Activated T-cell treated with anti-CD3 and anti-CD28 coated beads for 24 hours (primary cell): ENCODE measurements around the gene ABHD17A.
A peak's percentile ranks its signal among the peaks of the same experiment; 100 is the strongest.

ENCODE experiments used
- DNase-seq: peaks from one replicate; pipeline ENCODE4 v3.0.0-alpha.2; 2020; ENCODE audit warnings: low read depth

The ABHD17A gene

DNA sequence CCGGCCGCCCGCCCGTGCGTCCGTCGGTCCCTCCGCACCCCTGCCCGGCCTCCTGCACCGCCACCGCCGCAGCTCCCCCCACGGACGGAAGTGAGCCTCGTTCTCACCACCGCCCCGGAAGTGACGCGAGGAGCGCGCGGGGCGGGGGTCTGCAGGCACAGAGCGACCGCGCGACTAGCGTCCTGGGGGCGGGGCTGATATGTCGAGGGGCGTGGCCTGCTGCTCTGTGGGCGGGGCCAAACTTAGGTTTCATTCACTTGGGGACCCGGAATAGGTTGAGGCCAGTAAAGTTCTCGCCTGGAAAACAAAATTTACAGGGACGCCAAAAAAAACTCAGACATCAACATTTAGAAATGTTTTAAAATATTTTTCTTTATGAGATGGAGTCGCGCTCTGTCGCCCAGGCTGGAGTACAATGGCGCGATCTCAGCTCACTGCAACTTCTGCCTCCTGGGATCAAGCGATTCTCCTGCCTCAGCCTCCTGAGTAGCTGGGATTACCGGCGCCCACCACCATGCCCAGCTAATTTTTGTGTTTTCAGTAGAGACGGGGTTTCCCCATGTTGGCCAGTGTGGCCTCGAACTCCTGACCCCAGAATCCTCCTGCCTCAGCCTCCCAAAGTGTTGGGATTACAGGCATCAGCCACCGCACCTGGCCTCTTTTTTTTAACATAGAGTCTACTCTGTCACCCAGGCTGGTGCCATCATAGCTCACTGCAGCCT is at the start of gene ABHD17A:
Gene ABHD17A, minus strand, starts transcription at position 99 of the 722 bp plus-strand sequence. CDS start 3,930 bp downstream, outside the sequence.
- DNase-seq: peak; percentile 93

DNA sequence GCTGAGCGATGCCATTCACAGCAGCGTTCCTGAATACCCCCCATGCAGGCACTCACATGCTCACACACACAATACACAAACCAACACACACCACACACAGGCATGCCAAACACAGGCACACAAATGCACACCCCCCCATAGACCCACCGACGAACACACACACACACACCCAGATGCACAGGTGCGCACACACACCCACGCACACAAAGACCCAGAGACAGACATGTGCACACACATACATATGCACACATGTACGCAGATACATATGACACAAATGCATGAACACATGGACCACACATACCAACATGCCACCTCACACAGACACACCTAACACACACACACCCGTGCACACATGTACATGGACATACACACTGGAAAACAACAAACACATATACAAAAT is 48.6 kb upstream of the ABHD17A start:
- DNase-seq: no peak

DNA sequence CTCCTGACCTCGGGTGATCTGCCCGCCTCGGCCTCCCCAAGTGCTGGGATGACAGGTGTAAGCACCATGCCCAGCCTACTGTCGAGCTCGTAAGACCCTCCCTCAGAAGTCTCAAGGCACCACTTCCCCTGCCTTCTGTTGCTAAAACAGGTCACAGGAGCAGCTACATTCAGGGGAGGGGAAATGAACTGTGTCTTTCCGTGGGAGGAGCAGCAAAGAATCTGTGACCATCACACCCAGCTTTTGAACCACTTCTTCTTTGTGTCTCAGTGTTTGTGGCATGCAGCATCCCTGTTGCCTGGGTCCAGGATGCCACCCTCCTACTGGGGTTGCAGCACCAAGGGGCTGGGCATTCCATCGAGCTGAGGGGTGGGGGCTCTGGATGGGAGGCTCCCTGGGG is 47.9 kb upstream of the ABHD17A start:
- DNase-seq: no peak

DNA sequence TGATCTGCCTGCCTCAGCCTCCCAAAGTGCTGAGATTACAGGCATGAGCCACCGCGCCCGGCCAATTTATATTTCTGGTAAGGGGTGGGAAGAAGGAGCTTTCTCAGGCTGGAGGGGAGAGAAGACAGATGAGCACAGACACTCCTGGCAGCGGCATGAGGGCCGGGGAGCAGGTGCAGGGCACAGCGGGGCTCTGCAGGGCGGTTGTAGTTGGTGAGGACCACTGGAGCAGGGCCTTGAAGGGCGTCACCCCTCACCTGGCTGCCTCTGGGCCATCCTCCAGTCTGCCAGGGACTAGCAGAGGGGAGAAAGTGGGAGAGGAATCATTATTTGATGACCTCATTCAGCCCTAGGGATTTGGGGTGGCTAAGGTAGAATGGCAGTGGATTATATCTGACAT is 47.1 kb upstream of the ABHD17A start:
- DNase-seq: no peak

DNA sequence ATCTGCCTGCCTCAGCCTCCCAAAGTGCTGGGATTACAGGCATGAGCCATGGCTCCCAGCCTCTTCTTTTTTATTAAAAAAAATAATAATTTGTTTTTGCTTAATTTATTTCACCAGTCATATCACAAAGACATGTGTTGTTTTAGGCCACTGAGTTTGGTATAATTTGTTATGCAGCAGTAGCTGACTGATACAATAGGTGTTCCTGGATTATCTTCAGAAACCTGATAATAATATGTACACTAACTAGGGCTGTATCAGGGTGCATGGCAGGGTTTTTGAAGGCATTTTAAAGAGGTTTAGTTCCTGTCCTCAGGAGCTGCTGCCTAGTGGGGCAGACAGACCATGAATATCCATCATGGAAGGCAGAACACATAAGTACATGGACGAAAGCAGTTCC is 46.1 kb upstream of the ABHD17A start:
- DNase-seq: no peak

DNA sequence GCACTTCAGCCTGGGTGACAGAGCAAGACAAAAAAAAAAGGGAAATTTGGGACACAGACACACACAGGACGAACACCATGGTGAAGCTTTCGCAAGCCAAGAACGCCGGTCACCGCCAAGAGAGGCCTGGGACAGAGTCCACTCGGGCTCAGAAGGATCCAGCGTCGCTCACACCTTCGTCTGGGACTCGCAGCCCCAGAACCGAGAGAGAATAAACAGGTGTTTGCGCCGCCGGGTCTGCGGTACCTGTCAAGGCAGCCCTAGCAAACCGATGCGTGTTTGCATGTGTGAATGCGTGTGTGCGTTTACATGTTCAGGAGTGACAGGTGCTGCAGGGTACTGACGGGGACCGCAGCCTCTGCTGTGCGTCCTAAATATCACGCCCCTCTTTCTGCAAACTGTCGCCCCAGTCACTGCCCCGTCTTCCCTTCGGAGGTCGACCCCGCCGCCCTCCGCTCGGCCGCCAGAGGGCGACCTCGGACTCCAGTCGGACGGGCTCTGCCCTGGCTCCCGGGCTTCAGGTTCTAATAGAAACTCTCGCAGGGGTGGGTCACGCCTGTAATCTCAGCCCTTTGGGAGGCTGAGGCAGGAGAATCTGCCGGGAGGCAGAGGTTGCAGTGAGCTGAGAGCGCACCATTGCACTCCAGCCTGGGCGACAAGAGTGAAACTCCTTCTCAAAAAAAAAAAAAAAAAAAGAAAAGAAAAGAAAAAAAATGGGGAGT is 43.9 kb upstream of the ABHD17A start:
- DNase-seq: peak; percentile 68

DNA sequence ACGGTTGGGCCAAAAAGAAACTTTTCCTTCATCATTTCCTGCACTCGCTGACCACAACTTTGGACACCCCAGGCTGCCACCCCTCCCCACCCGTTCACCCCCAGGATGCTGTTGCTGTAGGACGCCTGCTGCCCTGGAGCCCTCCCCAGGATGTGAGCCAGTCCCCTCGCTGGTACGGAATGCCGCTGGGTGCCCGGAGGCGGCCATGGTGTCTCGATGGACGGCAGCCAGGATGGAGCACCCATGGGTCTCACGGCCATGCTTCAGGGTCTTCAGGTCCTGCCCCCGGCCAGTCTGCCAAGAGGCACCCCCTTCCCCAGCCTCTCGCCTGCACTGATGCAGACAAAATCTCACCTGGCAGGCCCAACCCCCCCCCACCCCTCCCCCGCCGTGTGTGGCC is 40.2 kb upstream of the ABHD17A start:
- DNase-seq: no peak

DNA sequence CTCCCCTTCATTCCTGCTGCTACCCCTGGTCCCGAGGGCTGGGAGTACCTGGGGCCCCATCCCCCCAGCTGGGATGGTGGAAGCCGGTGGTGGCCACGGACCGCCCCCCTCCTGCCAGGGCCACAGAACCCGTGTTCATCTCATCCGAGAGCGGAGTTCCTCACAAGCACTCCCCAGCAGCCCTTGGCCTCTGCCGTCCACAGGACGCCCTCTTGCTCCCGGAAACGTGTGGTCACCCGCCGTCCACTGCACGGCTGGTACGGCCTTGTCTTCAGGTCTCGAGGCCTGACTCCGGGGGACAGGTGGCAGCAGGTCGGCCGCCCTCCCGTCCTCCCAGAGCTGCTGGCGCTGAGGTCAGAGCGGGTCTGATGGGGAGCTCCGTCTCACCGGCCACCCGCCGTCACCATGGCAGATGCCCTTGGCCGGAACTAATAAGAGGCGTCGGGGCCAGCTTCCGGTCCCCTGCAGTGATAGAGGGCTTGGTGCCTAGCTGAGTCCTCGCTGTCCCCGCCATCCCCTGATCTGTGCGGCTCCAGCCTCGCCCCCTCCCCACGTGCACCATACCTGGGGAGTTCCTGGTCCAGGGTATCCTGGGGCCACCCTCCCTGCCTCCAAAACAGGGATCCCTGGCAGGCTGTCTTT is 39.1 kb upstream of the ABHD17A start:
- DNase-seq: no peak

DNA sequence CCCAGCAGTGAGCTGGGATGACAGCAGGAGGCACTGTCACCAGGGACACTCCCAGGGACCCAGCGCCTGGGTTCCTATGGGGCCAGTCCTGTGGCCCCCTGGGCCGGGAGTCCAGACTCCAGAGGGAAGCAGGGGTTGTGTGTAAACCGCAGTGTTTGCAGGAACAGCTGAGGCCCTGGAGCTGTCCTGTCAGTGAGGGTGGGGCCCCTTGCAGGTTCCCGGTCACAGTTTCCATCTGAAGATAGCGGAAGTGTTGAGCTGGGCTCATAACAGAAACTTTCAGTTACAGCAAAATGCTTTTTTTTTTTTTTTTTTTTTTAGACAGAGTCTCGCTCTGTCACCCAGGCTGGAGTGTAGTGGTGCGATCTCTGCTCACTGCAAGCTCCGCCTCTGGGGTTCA is 38.0 kb upstream of the ABHD17A start:
- DNase-seq: no peak

DNA sequence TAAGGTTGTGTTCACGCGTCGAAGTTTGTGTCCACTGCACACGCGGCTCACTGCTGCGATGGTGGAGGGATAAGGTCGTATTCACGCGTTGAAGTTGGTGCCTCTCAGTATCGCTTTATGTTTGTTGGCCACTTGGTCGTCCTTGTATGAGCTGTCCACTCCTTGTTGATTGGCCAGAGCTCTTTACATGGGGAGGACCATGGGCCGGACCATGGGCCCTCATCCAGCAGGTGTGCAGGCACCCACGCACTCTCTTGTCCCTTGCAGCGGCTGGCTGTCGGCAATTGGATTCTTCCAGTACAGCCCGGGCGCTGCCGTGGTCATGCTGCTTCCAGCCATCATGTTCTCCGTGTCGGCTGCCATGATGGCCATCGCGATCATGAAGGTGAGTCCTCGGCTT is 37.5 kb upstream of the ABHD17A start:
- DNase-seq: no peak

DNA sequence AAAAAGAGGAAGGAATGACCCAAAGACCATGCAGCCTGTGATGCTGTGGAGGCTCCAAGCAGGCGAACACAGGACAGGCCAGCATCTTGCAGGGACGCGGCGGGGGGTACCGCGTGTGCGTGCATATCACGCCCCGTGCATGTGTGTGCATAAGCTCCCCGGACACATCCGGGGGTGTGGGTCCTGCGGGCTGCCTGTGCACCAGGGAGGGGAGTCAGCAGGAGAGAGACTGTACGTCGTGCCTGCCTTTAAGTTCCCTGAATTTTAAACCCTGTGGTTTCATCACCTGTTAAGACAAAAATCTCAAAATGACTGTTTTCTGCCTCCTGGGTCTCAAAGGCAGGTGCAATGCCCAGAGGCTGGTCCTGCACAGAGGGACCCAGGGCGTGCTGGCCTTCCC is 36.5 kb upstream of the ABHD17A start:
- no peak for DNase-seq

DNA sequence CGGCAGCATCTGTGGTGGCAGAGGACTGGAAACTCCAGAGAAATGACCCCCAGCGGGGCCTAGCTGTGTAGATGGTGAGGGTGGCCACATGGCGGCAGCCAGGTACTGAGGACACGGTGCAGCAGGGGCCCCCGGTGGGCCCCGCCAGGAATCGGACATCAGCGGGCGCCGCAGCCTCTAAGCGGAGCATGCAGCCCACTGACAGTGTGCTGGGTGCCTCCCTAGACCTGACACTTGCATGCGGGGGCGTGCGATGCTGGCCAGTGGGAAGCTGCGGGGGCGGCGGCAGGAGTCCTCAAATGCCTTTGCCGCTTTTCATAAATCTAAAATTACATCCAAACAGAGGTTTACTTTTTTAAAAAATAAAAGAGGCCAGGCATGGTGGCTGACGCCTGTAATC is 36.0 kb upstream of the ABHD17A start:
- DNase-seq: no peak

DNA sequence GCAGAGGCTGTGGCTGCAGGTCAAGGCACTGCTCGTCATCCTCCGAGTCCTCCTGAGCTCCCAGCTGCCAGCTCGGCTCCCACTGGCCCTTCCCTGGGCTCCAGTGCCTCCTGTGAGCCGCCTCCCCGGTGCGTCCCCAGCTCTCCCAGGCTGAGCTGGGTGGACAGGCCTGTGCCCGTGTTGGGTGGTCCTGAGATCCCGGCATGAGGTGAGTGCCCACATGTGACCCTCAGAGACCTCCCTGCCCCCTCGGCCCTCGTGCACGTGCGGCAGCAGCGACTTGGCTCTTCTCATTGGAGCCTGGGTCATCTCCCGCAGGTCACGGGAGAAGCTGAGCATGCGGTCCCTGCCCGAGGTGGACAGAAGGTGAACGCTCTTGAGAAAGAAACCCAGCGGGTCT is 35.3 kb upstream of the ABHD17A start:
- no peak for DNase-seq

DNA sequence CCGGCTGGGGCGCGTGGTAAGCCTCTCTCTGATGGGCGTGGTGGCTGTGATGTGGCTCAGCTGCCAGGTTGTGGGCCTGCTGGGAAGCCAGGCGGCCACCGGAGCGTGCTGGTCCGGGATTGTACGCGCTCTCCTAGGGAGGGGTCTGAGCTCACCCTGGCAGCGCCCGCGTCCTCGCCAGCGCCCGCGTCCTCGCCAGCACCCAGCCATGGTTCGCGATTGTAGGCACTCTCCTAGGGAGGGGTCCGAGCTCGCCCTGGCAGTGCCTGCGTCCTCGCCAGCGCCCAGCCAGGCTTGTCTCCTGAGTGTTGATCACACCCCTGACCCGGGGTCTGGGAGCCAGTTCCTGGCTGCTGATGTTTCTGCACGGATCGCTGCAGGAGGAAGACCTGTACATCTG is 33.7 kb upstream of the ABHD17A start:
- DNase-seq: no peak

DNA sequence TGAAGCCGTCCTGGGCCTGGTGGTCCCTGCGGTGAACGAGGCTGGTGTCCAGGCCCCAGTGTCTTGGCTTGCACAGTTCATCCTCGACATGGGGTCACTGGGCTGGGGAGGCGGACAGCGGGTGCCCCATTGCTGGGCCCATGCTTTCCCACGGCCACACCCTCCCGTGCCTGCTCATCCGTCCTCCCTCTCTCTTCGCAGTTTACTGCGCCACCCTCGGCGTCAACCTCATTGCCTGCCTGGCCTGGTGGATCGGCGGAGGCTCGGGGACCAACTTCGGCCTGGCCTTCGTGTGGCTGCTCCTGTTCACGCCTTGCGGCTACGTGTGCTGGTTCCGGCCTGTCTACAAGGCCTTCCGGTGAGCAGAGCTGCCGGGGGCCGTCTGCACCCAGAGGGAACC is 32.6 kb upstream of the ABHD17A start:
- no peak for DNase-seq

DNA sequence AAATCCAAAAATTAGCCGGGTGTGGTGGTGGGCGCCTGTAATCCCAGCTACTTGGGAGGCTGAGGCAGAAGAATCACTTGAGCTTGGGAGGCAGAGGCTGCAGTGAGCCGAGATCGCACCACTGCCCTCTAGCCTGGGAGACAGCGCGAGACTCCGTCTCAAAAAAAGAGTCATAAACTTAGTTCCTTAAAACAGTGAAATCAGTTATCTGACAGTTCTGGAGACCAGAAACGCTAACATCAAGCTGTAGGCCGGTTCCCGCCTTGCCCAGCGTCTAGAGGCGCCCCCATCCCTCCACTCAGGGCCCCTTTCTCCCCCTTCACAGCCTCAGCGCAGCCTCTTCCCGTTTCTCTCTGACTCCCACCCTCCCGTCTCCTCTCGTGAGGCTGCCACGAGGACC is 31.9 kb upstream of the ABHD17A start:
- no peak for DNase-seq

DNA sequence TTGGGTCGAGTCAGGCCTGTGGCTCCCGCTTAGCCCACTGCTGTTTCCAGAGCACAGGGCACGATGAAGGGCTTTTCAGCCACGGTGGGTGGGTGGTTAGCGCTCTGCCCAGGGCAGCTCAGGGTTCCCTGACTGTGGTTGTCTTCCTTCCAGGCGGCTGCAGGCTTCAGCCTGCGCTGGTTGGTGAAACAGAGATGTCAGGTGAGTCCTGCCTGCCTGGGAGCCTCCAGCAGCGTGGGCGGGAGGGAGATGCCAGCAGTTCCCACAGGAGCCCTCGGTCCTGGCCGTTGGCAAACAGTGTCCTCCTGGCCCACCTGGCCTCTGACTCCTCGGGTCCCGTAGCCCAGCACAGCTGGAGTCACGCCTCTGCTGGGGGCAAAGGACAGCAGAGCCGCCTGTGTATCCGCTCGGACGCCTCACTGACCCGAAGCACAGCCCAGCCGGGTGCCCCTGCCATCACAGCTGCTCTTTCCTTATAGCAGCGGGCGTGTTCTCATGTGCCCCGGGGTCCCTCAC is 29.6 kb upstream of the ABHD17A start:
- no peak for DNase-seq

DNA sequence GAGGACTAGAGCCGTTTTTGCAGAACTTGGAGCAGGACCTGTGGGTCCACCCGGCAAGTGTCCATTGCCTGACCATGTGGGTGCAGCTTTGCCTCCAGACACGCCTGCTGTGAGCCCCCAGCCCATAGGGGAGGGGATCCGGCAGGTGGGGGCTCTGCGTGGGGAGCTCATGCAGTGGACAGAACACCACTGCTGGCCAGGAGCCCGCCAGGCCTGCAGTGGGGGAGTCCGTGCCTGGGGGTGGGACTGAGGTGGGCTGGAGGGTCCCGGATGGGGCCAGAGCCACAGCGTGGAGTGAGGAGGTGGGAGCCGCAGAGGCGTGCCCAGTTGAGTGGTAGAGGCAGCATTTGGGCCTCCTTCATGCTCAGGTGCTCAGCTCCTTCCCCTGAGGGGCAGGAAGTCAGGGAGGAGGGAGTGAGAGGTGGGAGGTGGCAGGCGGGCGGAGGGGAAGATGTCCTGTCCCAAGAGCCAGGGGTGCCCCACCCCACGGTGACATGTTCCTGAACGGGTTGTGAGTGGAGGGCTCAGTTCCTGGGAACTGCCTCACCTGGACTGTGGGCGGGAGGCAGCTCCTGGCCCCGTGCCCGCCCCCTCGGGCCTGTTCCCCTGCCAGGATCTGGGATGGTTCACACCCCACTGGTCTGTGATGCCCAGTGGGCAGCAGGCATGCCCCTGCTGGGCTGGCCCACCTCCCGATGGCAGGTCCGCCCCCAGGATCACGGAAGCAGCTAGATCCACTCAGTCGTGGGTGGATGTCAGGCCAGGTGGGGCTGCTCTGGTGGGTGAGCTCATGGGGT is 28.7 kb upstream of the ABHD17A start:
- no peak for DNase-seq

DNA sequence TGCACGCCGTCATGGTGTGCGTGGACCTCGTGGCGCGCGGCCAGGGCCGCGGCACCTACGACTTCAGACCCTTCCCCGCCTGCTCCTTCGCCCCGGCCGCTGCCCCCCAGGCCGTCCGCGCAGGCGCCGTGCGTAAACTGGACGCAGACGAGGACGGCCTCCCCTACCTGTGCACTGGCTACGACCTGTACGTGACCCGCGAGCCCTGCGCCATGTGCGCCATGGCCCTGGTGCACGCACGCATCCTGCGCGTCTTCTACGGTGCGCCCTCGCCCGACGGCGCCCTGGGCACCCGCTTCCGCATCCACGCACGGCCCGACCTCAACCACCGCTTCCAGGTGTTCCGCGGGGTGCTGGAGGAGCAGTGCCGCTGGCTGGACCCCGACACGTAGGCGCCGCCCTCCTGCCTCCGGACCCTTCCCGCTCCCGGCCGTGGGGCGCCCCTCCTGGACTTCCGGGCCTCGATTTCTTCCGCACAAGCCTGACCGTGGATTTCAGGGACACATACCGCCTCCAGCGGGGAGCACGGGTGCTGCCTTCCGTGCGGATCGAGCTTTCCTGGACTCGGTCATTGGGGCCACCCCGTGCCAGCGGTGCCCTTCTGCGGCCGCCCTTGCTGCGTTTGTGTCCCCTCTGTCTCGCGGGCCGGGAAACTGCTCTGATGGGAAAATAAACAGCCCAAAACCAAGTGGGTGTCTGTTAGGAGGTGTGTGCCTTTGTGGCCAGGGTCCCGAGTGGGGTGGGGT is 27.6 kb upstream of the ABHD17A start:
- DNase-seq: no peak

DNA sequence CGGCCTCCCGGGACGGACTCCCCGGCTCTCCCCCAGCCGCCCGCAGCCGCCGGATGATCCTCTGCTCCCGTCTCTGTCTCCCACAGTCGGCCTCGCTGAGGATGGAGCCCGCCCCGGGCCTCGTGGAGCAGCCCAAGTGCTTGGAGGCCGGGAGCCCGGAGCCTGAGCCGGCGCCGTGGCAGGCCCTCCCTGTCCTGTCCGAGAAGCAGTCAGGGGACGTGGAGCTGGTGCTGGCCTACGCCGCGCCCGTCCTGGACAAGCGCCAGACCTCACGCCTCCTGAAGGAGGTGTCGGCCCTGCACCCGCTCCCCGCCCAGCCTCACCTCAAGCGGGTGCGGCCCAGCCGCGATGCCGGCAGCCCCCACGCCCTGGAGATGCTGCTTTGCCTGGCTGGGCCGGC is 26.7 kb upstream of the ABHD17A start:
- no peak for DNase-seq

DNA sequence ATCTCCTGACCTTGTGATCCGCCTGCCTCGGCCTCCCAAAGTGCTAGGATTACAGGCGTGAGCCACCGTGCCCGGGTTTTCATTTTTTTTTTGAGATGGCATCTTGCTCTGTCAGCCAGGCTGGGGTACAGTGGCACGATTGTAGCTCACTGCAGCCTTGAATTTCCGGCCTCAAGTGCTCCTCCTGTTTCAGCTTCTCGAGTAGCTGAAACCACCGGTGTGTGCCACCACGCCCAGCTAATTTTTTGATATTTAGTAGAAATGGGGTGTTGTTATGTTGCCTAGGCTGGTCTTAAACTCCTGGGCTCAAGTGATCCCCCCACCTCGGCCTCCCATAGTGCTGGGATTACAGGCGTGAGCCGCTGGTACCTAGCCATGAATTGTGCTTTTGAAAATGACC is 25.8 kb upstream of the ABHD17A start:
- no peak for DNase-seq

DNA sequence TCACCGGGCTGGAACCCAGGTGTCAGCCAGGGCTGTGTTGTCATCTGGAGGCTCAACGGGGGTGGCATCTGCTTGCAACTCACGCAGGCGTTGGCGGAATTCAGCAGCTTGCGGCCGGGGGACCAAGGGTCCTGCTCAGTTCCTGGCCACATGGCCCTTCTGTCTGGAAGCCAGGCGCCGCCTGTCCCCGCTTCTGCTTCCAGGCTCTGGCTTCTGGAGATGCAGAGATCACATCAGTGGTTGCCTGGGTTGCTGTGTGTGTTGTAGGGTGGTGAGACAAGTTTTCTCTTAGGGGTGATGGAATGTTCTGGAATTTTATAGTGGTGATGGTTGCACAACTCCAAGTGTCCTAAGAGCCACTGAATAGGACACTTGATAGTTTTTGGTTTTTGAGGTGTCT is 24.9 kb upstream of the ABHD17A start:
- no peak for DNase-seq
